BE2C (cell line): ENCODE results near the gene RAD17.

Experiments used
- DNase-seq: peaks from one replicate; pipeline ENCODE4 v3.0.0-alpha.2; 2020
- H3K27me3 ChIP-seq: fragments of 250-450 bp; sonication (Bioruptor Pico); 2 replicates; pipeline ENCODE4 v1.5.1; 2020; ENCODE audit warnings: mild to moderate bottlenecking
- H3K36me3 ChIP-seq: fragments of 250-450 bp; sonication (Bioruptor Pico); 2 replicates; pipeline ENCODE4 v1.5.1; 2020; ENCODE audit warnings: mild to moderate bottlenecking
- H3K4me1 ChIP-seq: fragments of 250-450 bp; sonication (Bioruptor Pico); 2 replicates; pipeline ENCODE4 v1.5.1; 2020
- H3K4me3 ChIP-seq: 2 replicates; pipeline ENCODE4 v1.5.1; 2011; ENCODE audit warnings: low read depth, low read length
- H3K9me3 ChIP-seq: fragments of 250-450 bp; sonication (Bioruptor Pico); 2 replicates; pipeline ENCODE4 v1.5.1; 2020
- CTCF ChIP-seq: IDR thresholded peaks from 2 replicates; pipeline ENCODE4 v1.5.1; 2012; ENCODE audit warnings: mild to moderate bottlenecking, low read depth, low read length

RAD17 gene

GRCh38 chr5:69462170-69462569, 92.6 kb downstream of the RAD17 start:
- H3K4me3 ChIP-seq = no peak overlapping the region
- no peaks in the 10 kb centered on the region for H3K4me1 ChIP-seq
- H3K36me3 ChIP-seq = no peaks in the 10 kb centered on the region
- H3K27me3 ChIP-seq = no peaks in the 10 kb centered on the region
- no peaks in the 10 kb centered on the region for H3K9me3 ChIP-seq
- TF ChIP-seq CTCF = no peak
- no peak for DNase-seq
